Neuronal stem cell (in vitro differentiated cells): ENCODE results near the gene TM9SF4.

Experiments
- DNase-seq: peaks from one replicate; pipeline ENCODE4 v3.0.0-alpha.2; 2013; ENCODE audit warnings: low spot score
- H2AFZ ChIP-seq: one replicate; pipeline ENCODE4 v1.6.1; 2013; ENCODE audit warnings: mild to moderate bottlenecking, low read length, inconsistent platforms
- H2AK5ac ChIP-seq: 2 replicates; pipeline ENCODE4 v1.6.1; 2013; ENCODE audit warnings: low read depth, mild to moderate bottlenecking, inconsistent platforms, low read length, moderate library complexity, mixed read lengths
- H2BK120ac ChIP-seq: 2 replicates; pipeline ENCODE4 v1.6.1; 2013; ENCODE audit warnings: low read depth, mild to moderate bottlenecking, inconsistent platforms, low read length, moderate library complexity, mixed read lengths
- H2BK12ac ChIP-seq: one replicate; pipeline ENCODE4 v1.6.1; 2013; ENCODE audit warnings: low read length, inconsistent platforms
- H2BK15ac ChIP-seq: 2 replicates; pipeline ENCODE4 v1.6.1; 2013; ENCODE audit warnings: mild to moderate bottlenecking, low read length, inconsistent platforms, mixed read lengths
- H2BK5ac ChIP-seq: one replicate; pipeline ENCODE4 v1.6.1; 2013; ENCODE audit warnings: inconsistent platforms, mild to moderate bottlenecking, low read length, moderate library complexity
- H3K14ac ChIP-seq: one replicate; pipeline ENCODE4 v1.6.1; 2013; ENCODE audit warnings: low read length, inconsistent platforms
- H3K18ac ChIP-seq: 2 replicates; pipeline ENCODE4 v1.6.1; 2013; ENCODE audit warnings: low read length, inconsistent platforms
- H3K23ac ChIP-seq: 2 replicates; pipeline ENCODE4 v1.6.1; 2013; ENCODE audit warnings: low read depth, mild to moderate bottlenecking, mixed read lengths, low read length, inconsistent platforms; ENCODE audit not compliant: poor library complexity
- H3K27ac ChIP-seq: replicated peaks from 3 replicates; pipeline ENCODE4 v1.5.1; 2013; ENCODE audit warnings: low read length, inconsistent platforms
- H3K27me3 ChIP-seq, 3 experiments: 2 replicates each; pipeline ENCODE4 v1.6.1; 2013; ENCODE audit warnings: low read length in 3 of 3, mild to moderate bottlenecking in 2 of 3, inconsistent platforms in 1 of 3, low read depth in 1 of 3, mixed read lengths in 1 of 3, moderate library complexity in 1 of 3; ENCODE audit not compliant: control insufficient read depth in 3 of 3, insufficient read depth in 3 of 3
- H3K36me3 ChIP-seq, 2 donors: replicated peaks in 1 of 2; 2 replicates each; pipeline ENCODE4 v1.6.1; 2013; ENCODE audit warnings: low read length in 2 of 2; ENCODE audit not compliant: control insufficient read depth in 2 of 2, insufficient read depth in 2 of 2
- H3K4ac ChIP-seq: 2 replicates; pipeline ENCODE4 v1.6.1; 2013; ENCODE audit warnings: inconsistent platforms, mild to moderate bottlenecking, low read length, moderate library complexity
- H3K4me1 ChIP-seq, 2 donors: 1 replicate in 1 of 2; 2 replicates in 1 of 2; pipeline ENCODE4 v1.6.1; 2013; ENCODE audit warnings: low read length in 2 of 2, low read depth in 1 of 2; ENCODE audit not compliant: control insufficient read depth in 2 of 2, insufficient read depth in 1 of 2
- H3K4me2 ChIP-seq: one replicate; pipeline ENCODE4 v1.6.1; 2013; ENCODE audit warnings: mild to moderate bottlenecking, low read length, inconsistent platforms; ENCODE audit not compliant: insufficient read depth, poor library complexity, severe bottlenecking
- H3K4me3 ChIP-seq, 2 donors: 2 replicates each; pipeline ENCODE4 v1.5.1; 2013; ENCODE audit warnings: low read length in 2 of 2, mild to moderate bottlenecking in 2 of 2, inconsistent platforms in 1 of 2, moderate library complexity in 1 of 2
- H3K79me1 ChIP-seq: one replicate; pipeline ENCODE4 v1.6.1; 2013; ENCODE audit warnings: low read depth, mild to moderate bottlenecking, inconsistent platforms, low read length, moderate library complexity
- H3K9ac ChIP-seq: one replicate; pipeline ENCODE4 v1.6.1; 2013; ENCODE audit warnings: mild to moderate bottlenecking, low read depth, low read length, inconsistent platforms; ENCODE audit not compliant: poor library complexity
- H3K9me3 ChIP-seq, 2 donors: replicated peaks in 1 of 2; 2 replicates each; pipeline versions ENCODE3 to v1.6.1; 2013; ENCODE audit warnings: low read length in 2 of 2, mild to moderate bottlenecking in 2 of 2, inconsistent platforms in 1 of 2, low read depth in 1 of 2, mixed read lengths in 1 of 2, moderate library complexity in 1 of 2; ENCODE audit not compliant: control insufficient read depth in 2 of 2, insufficient read depth in 1 of 2
- H4K8ac ChIP-seq: one replicate; pipeline ENCODE4 v1.6.1; 2013; ENCODE audit warnings: low read depth, mild to moderate bottlenecking, inconsistent platforms, low read length, moderate library complexity
- H4K91ac ChIP-seq: one replicate; pipeline ENCODE4 v1.6.1; 2013; ENCODE audit warnings: low read length, low read depth, mild to moderate bottlenecking, inconsistent platforms; ENCODE audit not compliant: poor library complexity
- WGBS, 2 donors: extraction: QIAGEN DNeasy Blood & Tissue Kit; methylation state at CpG; one replicate each; pipeline ENCODE4 v1.1.7; 2013; ENCODE audit warnings: missing lambda C conversion rate in 2 of 2, mixed read lengths in 1 of 2; ENCODE audit not compliant: insufficient read length in 2 of 2, insufficient replicate concordance in 1 of 2; ENCODE audit errors: extremely low coverage in 2 of 2; 5-methylcytosine and 5-hydroxymethylcytosine counted together

The TM9SF4 gene

DNA sequence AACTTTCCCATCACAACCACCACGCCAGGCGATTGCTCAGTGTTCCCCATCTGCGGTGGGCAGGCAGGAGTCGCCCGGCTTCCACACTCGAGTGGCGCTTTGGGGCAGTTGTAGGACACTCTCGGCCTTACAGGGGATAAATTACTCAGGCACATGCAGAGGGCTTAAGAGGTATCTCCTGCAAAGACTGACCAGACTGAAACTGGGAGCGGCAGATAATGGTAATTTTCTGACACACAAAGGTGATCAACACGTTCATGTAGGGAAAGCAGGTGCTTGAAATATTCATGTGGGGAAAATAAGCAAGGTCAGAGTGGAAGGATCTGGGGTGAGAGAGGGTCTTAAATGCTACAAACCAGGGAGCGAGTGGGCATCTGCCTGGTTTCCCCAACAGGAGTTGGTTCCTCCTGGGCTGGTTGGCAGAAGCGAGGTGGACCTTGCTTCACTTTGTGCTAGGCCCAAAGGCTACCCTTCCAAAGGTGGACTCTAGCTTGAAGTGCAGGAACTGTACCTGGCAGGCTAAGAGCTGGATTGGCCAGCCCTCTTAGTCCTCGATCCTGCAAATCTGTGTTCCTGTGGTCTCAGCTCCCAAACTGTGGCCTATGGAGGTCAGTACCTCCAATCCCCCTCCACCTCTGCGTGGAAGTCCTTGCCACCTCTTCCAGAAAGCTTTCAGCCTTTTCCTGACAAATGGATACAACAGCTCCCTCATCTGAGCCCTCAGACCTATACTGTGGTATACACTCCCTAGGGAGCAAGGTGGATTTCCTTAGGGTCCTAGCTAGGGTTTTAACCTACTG, 81.3 kb downstream of the TM9SF4 start:
- Histone ChIP-seq H2BK12ac (peak overlapping the region; percentile 59), H3K4me1 (peaks cover 0 to 23% of the 10 kb centered on the region in 2 donors), H2AK5ac (no peak overlapping the region), H3K4me2 (peak overlapping the region; percentile 93), H4K91ac (no peak overlapping the region), H3K4me3 (peak overlapping the region; percentile 43 to 87), H3K27me3 (no peaks in the 10 kb centered on the region), H2AFZ (peak overlapping the region; percentile 78), H3K9ac (peak overlapping the region; percentile 94), H2BK15ac (no peak overlapping the region), H3K23ac (peak overlapping the region; percentile 52), H3K18ac (peak overlapping the region; percentile 93), H3K14ac (peak overlapping the region; percentile 65), H2BK120ac (no peak overlapping the region), H3K4ac (no peak overlapping the region), H2BK5ac (peak overlapping the region; percentile 66), H4K8ac (no peak overlapping the region), H3K79me1 (peaks cover 19% of the 10 kb centered on the region), H3K27ac (peak overlapping the region; percentile 73), H3K36me3 (peaks cover 23 to 55% of the 10 kb centered on the region in 2 donors), H3K9me3 (peaks cover 2 to 9% of the 10 kb centered on the region in 2 donors)
- no CpG with 5 or more reads among the region's 14 CpGs for WGBS, 2 donors
- DNase-seq = no peak

DNA sequence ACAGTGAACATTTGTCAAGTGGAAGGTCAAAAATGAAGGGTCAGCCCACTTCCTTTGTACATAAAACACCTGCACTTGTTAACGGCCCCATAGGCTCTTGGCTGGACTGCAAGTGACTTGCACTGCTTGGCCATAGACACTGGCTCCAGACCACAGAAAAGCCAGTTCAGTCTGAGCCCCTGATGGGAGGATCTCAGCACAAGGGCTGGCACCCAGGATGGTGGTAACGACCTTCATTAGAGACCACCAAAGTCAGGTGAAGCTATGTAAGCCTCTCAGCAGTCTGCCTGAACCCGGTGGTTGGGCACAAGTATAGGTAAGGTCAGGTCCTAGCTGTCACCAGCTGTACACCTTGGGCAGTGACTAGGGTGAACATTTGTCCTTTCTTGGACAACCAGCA, 81.9 kb downstream of the TM9SF4 start:
- Histone ChIP-seq H2BK120ac (no peak overlapping the region), H3K4me2 (no peak overlapping the region), H3K27ac (no peak overlapping the region), H3K4ac (no peak overlapping the region), H3K14ac (no peak overlapping the region), H3K23ac (no peak overlapping the region), H3K9me3 (peaks cover 2 to 9% of the 10 kb centered on the region in 2 donors), H3K9ac (no peak overlapping the region), H3K18ac (no peak overlapping the region), H4K8ac (no peak overlapping the region), H3K79me1 (peaks cover 20% of the 10 kb centered on the region), H4K91ac (no peak overlapping the region), H2BK5ac (no peak overlapping the region), H2BK12ac (no peak overlapping the region), H3K36me3 (peaks cover 29 to 61% of the 10 kb centered on the region in 2 donors), H2BK15ac (no peak overlapping the region), H2AFZ (no peak overlapping the region), H3K4me1 (peaks cover 0 to 23% of the 10 kb centered on the region in 2 donors), H3K27me3 (no peaks in the 10 kb centered on the region), H2AK5ac (no peak overlapping the region), H3K4me3 (peak overlapping the region in 1 of 2 donors; percentile 17)
- no CpG with 5 or more reads among the region's 3 CpGs for WGBS, 2 donors
- DNase-seq = no peak

DNA sequence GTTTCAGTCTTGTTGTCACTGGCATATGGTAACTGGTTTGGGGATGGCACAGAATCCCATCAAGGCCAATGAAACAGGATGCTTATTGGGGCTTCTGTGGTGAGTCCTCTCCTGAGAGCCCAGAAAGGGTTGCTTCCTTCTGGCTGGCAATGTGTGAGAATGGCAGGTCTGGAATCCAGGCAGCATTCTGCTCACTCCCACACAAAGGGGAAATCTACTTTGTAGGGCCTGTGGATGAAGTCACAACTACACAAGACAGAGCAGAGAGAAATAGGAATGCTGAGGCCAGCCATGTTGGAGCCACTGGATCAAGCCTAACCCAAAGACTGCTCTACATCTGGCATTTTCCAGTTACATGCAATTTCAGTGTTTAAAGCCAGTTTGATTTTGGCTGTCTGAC, 82.4 kb downstream of the TM9SF4 start:
- Histone ChIP-seq H2AK5ac (no peak overlapping the region), H3K79me1 (peaks cover 21% of the 10 kb centered on the region), H3K18ac (no peak overlapping the region), H2BK5ac (no peak overlapping the region), H3K36me3 (peaks cover 31 to 65% of the 10 kb centered on the region in 2 donors), H3K9me3 (peaks cover 2 to 9% of the 10 kb centered on the region in 2 donors), H2BK12ac (no peak overlapping the region), H3K14ac (no peak overlapping the region), H3K9ac (no peak overlapping the region), H3K4me3 (no peak overlapping the region), H3K4me1 (peaks cover 0 to 23% of the 10 kb centered on the region in 2 donors), H2AFZ (no peak overlapping the region), H3K4ac (no peak overlapping the region), H3K23ac (no peak overlapping the region), H3K4me2 (no peak overlapping the region), H4K8ac (no peak overlapping the region), H2BK120ac (no peak overlapping the region), H4K91ac (no peak overlapping the region), H3K27ac (no peak overlapping the region), H3K27me3 (no peaks in the 10 kb centered on the region), H2BK15ac (no peak overlapping the region)
- DNase-seq = no peak

DNA sequence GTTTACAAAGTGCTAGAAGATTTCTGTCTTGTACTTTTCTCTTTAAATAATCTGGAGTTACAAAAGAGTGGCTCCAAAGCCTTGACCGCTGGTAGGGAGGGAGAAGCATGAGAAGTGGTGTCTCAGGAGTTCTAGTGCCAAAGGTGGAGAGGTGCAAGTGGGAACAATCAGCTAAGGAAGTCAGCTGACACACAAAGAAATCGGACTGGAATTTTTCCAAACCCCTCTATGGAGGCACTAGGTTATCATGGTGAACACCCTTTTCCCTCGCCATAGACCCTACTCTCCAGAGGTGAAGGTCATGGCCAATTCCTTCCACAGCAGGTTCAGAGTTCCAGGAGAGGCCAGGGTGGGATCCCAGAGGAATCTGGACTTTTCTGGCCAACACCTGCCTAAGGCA, 83.2 kb downstream of the TM9SF4 start:
- no peak for DNase-seq
- no peak overlapping the region for H3K27ac ChIP-seq

More for the DNA sequence above, 83.2 kb downstream of the TM9SF4 start:
- H3K36me3 ChIP-seq = peaks cover 38 to 73% of the 10 kb centered on the region in 2 donors
- no peak overlapping the region for H4K91ac ChIP-seq
- no CpG with 5 or more reads among the region's 3 CpGs for WGBS, 2 donors
- H2BK12ac ChIP-seq = no peak overlapping the region
- H2AK5ac ChIP-seq = no peak overlapping the region
- no peak overlapping the region for H3K18ac ChIP-seq
- no peak overlapping the region for H2BK15ac ChIP-seq
- no peak overlapping the region for H3K4ac ChIP-seq
- H3K9me3 ChIP-seq = peaks cover 2 to 9% of the 10 kb centered on the region in 2 donors
- H2BK5ac ChIP-seq = no peak overlapping the region
- no peak overlapping the region for H3K9ac ChIP-seq
- H3K79me1 ChIP-seq = peaks cover 27% of the 10 kb centered on the region
- no peak overlapping the region for H4K8ac ChIP-seq
- no peak overlapping the region for H3K23ac ChIP-seq
- no peak overlapping the region for H2AFZ ChIP-seq
- H3K4me2 ChIP-seq = no peak overlapping the region
- no peak overlapping the region for H3K14ac ChIP-seq
- peaks cover 0 to 23% of the 10 kb centered on the region in 2 donors for H3K4me1 ChIP-seq
- no peak overlapping the region for H3K4me3 ChIP-seq
- H3K27me3 ChIP-seq = no peaks in the 10 kb centered on the region
- no peak overlapping the region for H2BK120ac ChIP-seq
